Thoracic aorta (tissue), 2 donors: ENCODE results near the gene OMA1. TPM values are rescaled to one million over a fixed set of nuclear protein-coding genes. Genes with fewer than 3 reads are reported as not detected.

Experiments
- ATAC-seq: fragments of 150-250 bp; one replicate; pipeline ENCODE4 v1.8.0; 2017; ENCODE audit warnings: low read depth; ENCODE audit not compliant: insufficient number of reproducible peaks, low FRiP score
- DNase-seq: peaks from one replicate; pipeline ENCODE4 v3.0.0-alpha.2; 2020; ENCODE audit warnings: low spot score
- H3K27ac ChIP-seq, 2 donors: fragments of 200-600 bp; sonication (generic); 1 replicate in 1 of 2; 2 replicates in 1 of 2; pipeline ENCODE4 v1.5.1; 2016; ENCODE audit warnings: mild to moderate bottlenecking in 2 of 2, moderate library complexity in 2 of 2
- H3K27me3 ChIP-seq: fragments of 200-600 bp; sonication (generic); replicated peaks from 2 replicates; pipeline ENCODE4 v1.6.0; 2016; ENCODE audit warnings: mild to moderate bottlenecking; ENCODE audit not compliant: insufficient read depth
- H3K36me3 ChIP-seq: fragments of 200-600 bp; sonication (generic); one replicate; pipeline ENCODE4 v1.5.1; 2016
- H3K4me1 ChIP-seq, 2 donors: fragments of 200-600 bp; sonication (generic); 1 replicate in 1 of 2; 2 replicates in 1 of 2; pipeline versions ENCODE4 v1.5.1 to v1.6.0; 2016; ENCODE audit warnings: low read depth in 2 of 2, mild to moderate bottlenecking in 1 of 2; ENCODE audit not compliant: control insufficient read depth in 1 of 2
- H3K4me3 ChIP-seq: fragments of 200-600 bp; sonication (generic); 2 replicates; pipeline ENCODE4 v1.5.1; 2016; ENCODE audit warnings: mild to moderate bottlenecking
- H3K9me3 ChIP-seq: fragments of 200-600 bp; sonication (generic); 2 replicates; pipeline ENCODE4 v1.5.1; 2016
- CTCF ChIP-seq: fragments of 200-600 bp; sonication (generic); IDR thresholded peaks from one replicate; pipeline ENCODE4 v1.5.1; 2019; ENCODE audit warnings: antibody characterized with exemption
- total RNA-seq, 2 donors: library from RNA; depleted of rRNA; stranded (reverse); fragments of >200 nt; gene quantifications; one replicate each; pipeline versions ENCODE4 v1.1.0 to v1.2.3, GENCODE V29; 2016

Gene OMA1
- total RNA-seq, 2 donors from 2014 or later, result 20.4 to 42.4 TPM

DNA sequence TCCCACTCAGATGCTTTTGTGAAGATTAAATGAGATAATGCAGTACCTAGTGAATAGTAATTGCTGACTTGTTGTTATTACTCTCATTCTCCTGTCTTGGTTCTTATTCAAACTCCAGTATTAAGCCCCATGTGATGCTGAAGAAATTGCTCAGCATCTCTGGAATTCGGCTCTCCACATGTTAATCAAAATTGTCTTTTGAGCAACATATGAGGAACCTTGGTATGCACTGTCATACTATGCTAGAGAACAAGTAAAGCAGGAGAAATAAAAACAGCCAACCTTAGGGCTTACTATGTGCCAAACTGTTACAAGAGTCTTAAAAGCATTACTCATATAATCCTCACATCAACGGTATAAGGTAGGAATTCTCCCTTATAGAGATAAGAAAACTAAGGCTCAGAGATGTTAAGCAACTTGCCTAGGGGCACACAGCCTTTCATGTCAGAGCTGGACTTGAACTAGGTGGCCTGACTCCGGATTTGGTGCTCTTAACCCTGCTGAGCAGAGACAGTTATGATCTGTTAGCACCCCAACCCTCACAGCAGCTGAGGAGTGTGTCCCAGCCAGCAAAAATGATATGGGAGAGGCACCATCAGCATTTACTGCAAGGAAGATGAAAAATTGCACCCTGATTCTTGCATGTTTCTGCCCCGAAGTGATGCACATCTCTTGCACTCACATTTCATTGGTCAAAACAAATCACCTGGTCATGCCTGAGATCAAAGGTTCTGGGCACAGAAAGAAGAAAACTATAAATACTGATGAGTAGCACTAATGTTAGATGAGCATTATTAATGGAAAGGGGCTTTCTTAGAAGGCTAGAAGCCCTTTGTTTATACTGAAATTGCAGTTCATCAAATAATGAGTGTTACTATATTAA is 102.3 kb downstream of the OMA1 start:
- Histone ChIP-seq H3K4me1 (peaks cover 0 to 12% of the 10 kb centered on the region in 2 donors), H3K9me3 (no peaks in the 10 kb centered on the region), H3K4me3 (no peak overlapping the region), H3K27ac (no peak overlapping the region), H3K27me3 (no peaks in the 10 kb centered on the region), H3K36me3 (no peaks in the 10 kb centered on the region)
- no peak for DNase-seq
- ATAC-seq, result no peak
- TF ChIP-seq CTCF, result no peak

- ATAC-seq, result no peak
These were observed 104.4 kb downstream of the OMA1 start for GRCh38 chr1:58442114-58442513.

GRCh38 chr1:58441699-58442098 is 104.8 kb downstream of the OMA1 start:
- no peaks in the 10 kb centered on the region for H3K36me3 ChIP-seq
- no peak for TF ChIP-seq CTCF
- H3K4me3 ChIP-seq, result no peak overlapping the region

More at GRCh38 chr1:58442114-58442513, 104.4 kb downstream of the OMA1 start:
- peaks cover 0 to 12% of the 10 kb centered on the region in 2 donors for H3K4me1 ChIP-seq
- no peaks in the 10 kb centered on the region for H3K9me3 ChIP-seq
- H3K27ac ChIP-seq, result no peak overlapping the region
- no peak for TF ChIP-seq CTCF
- no peak for DNase-seq
- H3K36me3 ChIP-seq, result no peaks in the 10 kb centered on the region
- no peak overlapping the region for H3K4me3 ChIP-seq
- H3K27me3 ChIP-seq, result no peaks in the 10 kb centered on the region

DNA sequence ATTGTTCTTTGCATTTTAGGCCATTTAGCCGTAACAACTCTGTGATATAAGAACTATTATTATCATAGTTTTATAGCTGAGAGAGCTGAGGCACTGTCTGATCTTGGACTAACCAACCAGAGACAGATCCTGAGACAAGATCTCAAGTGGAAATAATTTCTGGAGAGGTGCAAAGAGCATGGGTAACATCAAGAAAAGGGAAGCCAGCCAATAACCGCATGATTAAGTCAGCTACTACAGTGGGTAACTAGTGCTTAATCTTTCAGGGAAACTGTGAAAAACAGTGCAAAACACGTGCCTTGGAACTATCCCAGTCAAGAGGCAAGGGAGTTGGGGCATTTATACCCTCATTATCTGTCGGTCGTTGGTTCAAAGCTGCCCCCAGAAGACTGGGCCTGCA is 105.8 kb downstream of the OMA1 start:
- Histone ChIP-seq H3K27ac (no peak overlapping the region), H3K27me3 (no peaks in the 10 kb centered on the region), H3K36me3 (no peaks in the 10 kb centered on the region), H3K4me3 (no peak overlapping the region), H3K4me1 (no peaks in the 10 kb centered on the region), H3K9me3 (no peaks in the 10 kb centered on the region)
- ATAC-seq, result no peak
- TF ChIP-seq CTCF, result no peak
- DNase-seq, result no peak

More at GRCh38 chr1:58441699-58442098, 104.8 kb downstream of the OMA1 start:
- H3K9me3 ChIP-seq, result no peaks in the 10 kb centered on the region
- no peaks in the 10 kb centered on the region for H3K27me3 ChIP-seq
- DNase-seq, result no peak
- peaks cover 0 to 8% of the 10 kb centered on the region in 2 donors for H3K4me1 ChIP-seq
- no peak for ATAC-seq
- no peak overlapping the region for H3K27ac ChIP-seq

DNA sequence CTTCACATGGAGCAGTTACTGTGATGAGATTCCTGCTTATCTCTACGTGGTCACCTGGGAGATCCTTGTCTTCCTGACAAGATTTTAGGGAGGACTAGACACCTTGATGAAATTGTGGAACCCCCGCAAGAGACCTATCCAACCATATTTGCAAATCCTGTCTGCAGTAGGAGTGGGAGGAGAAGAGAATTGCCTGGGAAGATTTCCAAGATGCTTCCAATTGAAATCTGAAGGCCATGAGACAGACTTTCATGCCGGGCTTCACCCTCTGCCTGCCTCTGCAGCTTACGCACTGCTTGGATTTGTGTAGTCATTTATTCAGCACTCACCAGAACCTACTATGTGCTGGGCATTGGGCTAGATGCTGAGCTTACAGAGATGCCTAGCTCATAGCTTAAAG is 106.6 kb downstream of the OMA1 start:
- TF ChIP-seq CTCF, result no peak
- H3K36me3 ChIP-seq, result no peaks in the 10 kb centered on the region
- H3K4me1 ChIP-seq, result no peaks in the 10 kb centered on the region
- no peak overlapping the region for H3K27ac ChIP-seq
- no peaks in the 10 kb centered on the region for H3K9me3 ChIP-seq
- no peak overlapping the region for H3K4me3 ChIP-seq
- DNase-seq (no peak), ATAC-seq (no peak)
- no peaks in the 10 kb centered on the region for H3K27me3 ChIP-seq
